H1 (cell line): Measurements from ENCODE around the gene RAPGEF5. TPM values are rescaled to one million over a fixed set of nuclear protein-coding genes. Genes with fewer than 3 reads are reported as not detected.

Experiments used
- CTCF ChIP-seq, 3 experiments: IDR thresholded peaks; 1 replicate in 2 of 3; 2 replicates in 1 of 3; pipeline versions ENCODE4 v1.5.1 to v1.6.1; 2011; ENCODE audit warnings: low read length in 3 of 3, mild to moderate bottlenecking in 3 of 3, inconsistent platforms in 2 of 3, low read depth in 1 of 3, moderate library complexity in 1 of 3; ENCODE audit not compliant: insufficient read depth in 1 of 3; ENCODE audit errors: control extremely low read depth in 1 of 3
- GTF2F1 ChIP-seq: IDR thresholded peaks from 2 replicates; pipeline ENCODE4 v1.6.1; 2012; ENCODE audit warnings: low read depth, low read length, improper control_type of control experiment, borderline replicate concordance
- HDAC6 ChIP-seq: IDR thresholded peaks from one replicate; pipeline ENCODE4 v1.7.1; 2012; ENCODE audit warnings: low read depth, mild to moderate bottlenecking, inconsistent platforms, low read length, moderate library complexity
- KDM4A ChIP-seq: IDR thresholded peaks from one replicate; pipeline ENCODE4 v1.7.1; 2012; ENCODE audit warnings: low read depth, mild to moderate bottlenecking, moderate library complexity, low read length, inconsistent platforms; ENCODE audit not compliant: severe bottlenecking
- KDM5A ChIP-seq: fragments of 200-600 bp; IDR thresholded peaks from 2 replicates; pipeline ENCODE4 v1.7.1; 2012; ENCODE audit warnings: mild to moderate bottlenecking, low read length, inconsistent platforms, mixed read lengths
- SIRT6 ChIP-seq: IDR thresholded peaks from one replicate; pipeline ENCODE4 v1.7.1; 2012; ENCODE audit warnings: low read length, inconsistent platforms
- polyA plus RNA-seq, 7 experiments: library from polyadenylated mRNA; depleted of rRNA in 3 of 7; stranded (reverse) in 5 of 7; unstranded in 2 of 7; fragments of >200 nt in 5 of 7; fragments of 200-250 nt in 2 of 7; gene quantifications; 1 replicate in 5 of 7; 2 replicates in 1 of 7; 4 replicates in 1 of 7; pipeline versions ENCODE4 v1.2.1 to v1.2.3, GENCODE V29; 2011 to 2013; ENCODE audit warnings: missing spikeins in 2 of 7, mixed read lengths in 2 of 7
- total RNA-seq: library from RNA; stranded (reverse); fragmentation: NEBNext Ultra II Directional; extraction: Animal tissue kit (Norgen Biotek cat#: 25700); gene quantifications from 2 replicates; pipeline ENCODE4 v1.2.1, GENCODE V29; 2021

The RAPGEF5 gene
- total and polyA plus RNA-seq, 2 of the 8 experiments (the other 6 are each of a cell fraction or from before 2014, with no cell fraction given) = 4.4 to 22.9 TPM

DNA sequence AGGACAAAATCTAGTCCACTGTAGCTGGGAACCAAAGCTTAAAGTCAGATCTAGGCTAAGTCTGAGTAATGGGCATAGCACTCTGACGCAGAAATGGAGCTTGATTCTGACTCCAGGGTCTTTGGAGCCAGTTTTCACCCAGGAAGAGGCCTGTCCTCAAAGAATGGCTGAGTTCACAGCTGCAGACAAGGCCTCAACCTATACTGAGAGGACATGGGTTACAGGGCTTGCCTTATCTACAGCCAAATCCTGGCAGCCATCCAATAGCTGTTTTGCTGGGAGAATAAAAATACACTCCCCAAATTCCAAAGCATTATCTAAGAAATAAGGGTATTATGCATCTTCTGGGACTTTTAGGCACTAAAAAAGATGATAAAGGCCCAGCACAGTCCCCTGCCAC, 154.8 kb downstream of the RAPGEF5 start (continued):
- TF ChIP-seq CTCF (IDR thresholded peaks at IDR 0.05; ENCODE audit: control extremely low read depth in 1 of 3, insufficient read depth in 1 of 3, low read depth in 1 of 3, low read length in 3 of 3) (no peak), KDM5A (no peak), KDM4A (no peak), HDAC6 (no peak), GTF2F1 (no peak), SIRT6 (no peak)
